Measurements from ENCODE around the gene KANSL1L. TPM values are rescaled to one million over a fixed set of nuclear protein-coding genes. Genes with fewer than 3 reads are reported as not detected.

Gene KANSL1L
- total RNA-seq, 1 experiment from 2014 or later = 7.4 TPM

- Mint-ChIP-seq H3K36me3 (ENCODE audit: insufficient read depth, unreplicated experiment) (peaks cover 35% of the 10 kb centered on the region), H3K27ac (ENCODE audit: low read depth, unreplicated experiment) (no peak overlapping the region), H3K27me3 (ENCODE audit: insufficient read depth, unreplicated experiment) (no peaks in the 10 kb centered on the region), H3K4me1 (ENCODE audit: insufficient read depth, unreplicated experiment) (peaks cover 25% of the 10 kb centered on the region), H3K9me3 (ENCODE audit: unreplicated experiment) (no peaks in the 10 kb centered on the region), H3K4me3 (ENCODE audit: unreplicated experiment) (no peak overlapping the region)
- no TSS peak for BruUV-seq (replicated peaks)
- intact Hi-C loops (cut with micrococcal nuclease) = no loop called here
- TF ChIP-seq, protein P1, sequence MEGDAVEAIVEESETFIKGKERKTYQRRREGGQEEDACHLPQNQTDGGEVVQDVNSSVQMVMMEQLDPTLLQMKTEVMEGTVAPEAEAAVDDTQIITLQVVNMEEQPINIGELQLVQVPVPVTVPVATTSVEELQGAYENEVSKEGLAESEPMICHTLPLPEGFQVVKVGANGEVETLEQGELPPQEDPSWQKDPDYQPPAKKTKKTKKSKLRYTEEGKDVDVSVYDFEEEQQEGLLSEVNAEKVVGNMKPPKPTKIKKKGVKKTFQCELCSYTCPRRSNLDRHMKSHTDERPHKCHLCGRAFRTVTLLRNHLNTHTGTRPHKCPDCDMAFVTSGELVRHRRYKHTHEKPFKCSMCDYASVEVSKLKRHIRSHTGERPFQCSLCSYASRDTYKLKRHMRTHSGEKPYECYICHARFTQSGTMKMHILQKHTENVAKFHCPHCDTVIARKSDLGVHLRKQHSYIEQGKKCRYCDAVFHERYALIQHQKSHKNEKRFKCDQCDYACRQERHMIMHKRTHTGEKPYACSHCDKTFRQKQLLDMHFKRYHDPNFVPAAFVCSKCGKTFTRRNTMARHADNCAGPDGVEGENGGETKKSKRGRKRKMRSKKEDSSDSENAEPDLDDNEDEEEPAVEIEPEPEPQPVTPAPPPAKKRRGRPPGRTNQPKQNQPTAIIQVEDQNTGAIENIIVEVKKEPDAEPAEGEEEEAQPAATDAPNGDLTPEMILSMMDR (IDR thresholded peaks at IDR 0.05; ENCODE audit: unreplicated experiment) = no peak
- ChIA-PET CTCF (interaction anchor here (0.8 kb wide), 1 partner anchor 675 kb away, joined by 4 read pairs; no protein-coding TSS in a partner anchor), POLR2A (no interaction called here)
- no peak for DNase-seq (ENCODE audit: unreplicated experiment)
Measured at GRCh38 chr2:210009126-210009525, 162.1 kb downstream of the KANSL1L start.

- H3K36me3 Mint-ChIP-seq (ENCODE audit: insufficient read depth, unreplicated experiment) = peaks cover 28% of the 10 kb centered on the region
- TF ChIP-seq, protein P1 (IDR thresholded peaks at IDR 0.05; ENCODE audit: unreplicated experiment) = no peak
- H3K4me1 Mint-ChIP-seq (ENCODE audit: insufficient read depth, unreplicated experiment) = peaks cover 26% of the 10 kb centered on the region
- H3K27ac Mint-ChIP-seq (ENCODE audit: low read depth, unreplicated experiment) = no peak overlapping the region
- ChIA-PET CTCF (interaction anchor here (0.6 to 0.7 kb wide), 3 partner anchors 28 to 190 kb away, joined by 3 to 4 read pairs (median 3); no protein-coding TSS in a partner anchor), POLR2A (no interaction called here)
- H3K9me3 Mint-ChIP-seq (ENCODE audit: unreplicated experiment) = no peaks in the 10 kb centered on the region
- peak; percentile 7 for DNase-seq (ENCODE audit: unreplicated experiment)
- H3K4me3 Mint-ChIP-seq (ENCODE audit: unreplicated experiment) = no peak overlapping the region
- no TSS peak for BruUV-seq (replicated peaks)
- intact Hi-C loops (cut with micrococcal nuclease) = no loop called here
- no peaks in the 10 kb centered on the region for H3K27me3 Mint-ChIP-seq (ENCODE audit: insufficient read depth, unreplicated experiment)
Measured at GRCh38 chr2:210007895-210008294, 163.3 kb downstream of the KANSL1L start.

GRCh38 chr2:210004881-210005280 is 166.3 kb downstream of the KANSL1L start:
- TF ChIP-seq, protein P1 (IDR thresholded peaks at IDR 0.05; ENCODE audit: unreplicated experiment) = no peak
- POLR2A ChIA-PET = interaction anchor here (1.2 kb wide), 1 partner anchor 167 kb away, joined by 4 read pairs; no protein-coding TSS in a partner anchor
- Mint-ChIP-seq H3K4me1 (ENCODE audit: insufficient read depth, unreplicated experiment) (peaks cover 34% of the 10 kb centered on the region), H3K27me3 (ENCODE audit: insufficient read depth, unreplicated experiment) (no peaks in the 10 kb centered on the region), H3K4me3 (ENCODE audit: unreplicated experiment) (peak overlapping the region; percentile 91), H3K36me3 (ENCODE audit: insufficient read depth, unreplicated experiment) (peaks cover 10% of the 10 kb centered on the region), H3K9me3 (ENCODE audit: unreplicated experiment) (no peaks in the 10 kb centered on the region), H3K27ac (ENCODE audit: low read depth, unreplicated experiment) (no peak overlapping the region)
- CTCF ChIA-PET = interaction anchor here (0.7 to 1.5 kb wide), 5 partner anchors 8 to 191 kb away, joined by 3 to 6 read pairs (median 3); no protein-coding TSS in a partner anchor
- no TSS peak for BruUV-seq (replicated peaks)
- DNase-seq (ENCODE audit: unreplicated experiment) = no peak
- intact Hi-C loops (cut with micrococcal nuclease) = no loop called here

DNA sequence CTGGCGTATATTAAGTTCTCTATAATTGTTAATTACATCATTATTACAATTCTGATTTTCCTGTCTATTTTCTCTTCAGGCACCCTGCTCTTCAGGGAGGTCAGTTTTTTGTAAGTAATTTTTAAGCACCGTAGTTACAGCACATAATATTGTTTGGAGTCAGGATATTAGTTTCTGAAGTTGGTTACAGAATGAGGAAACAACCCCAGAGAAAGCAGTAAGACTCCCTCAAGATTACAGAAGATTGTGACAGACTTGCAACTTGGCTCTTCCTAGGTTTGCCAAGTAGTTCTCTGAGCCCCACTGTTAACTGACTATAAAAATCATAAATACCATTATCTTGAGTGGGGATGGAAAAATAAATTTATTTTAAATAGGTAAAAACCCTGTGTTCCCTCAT is 167.8 kb downstream of the KANSL1L start:
- POLR2A ChIA-PET = interaction anchor here (0.5 to 1.9 kb wide), 9 partner anchors 9 to 218 kb away, joined by 3 to 14 read pairs (median 3); partner anchors contain the start of gene KANSL1L
- H3K4me1 Mint-ChIP-seq (ENCODE audit: insufficient read depth, unreplicated experiment) = peaks cover 34% of the 10 kb centered on the region
- TF ChIP-seq, protein P1 (IDR thresholded peaks at IDR 0.05; ENCODE audit: unreplicated experiment) = no peak
- no peaks in the 10 kb centered on the region for H3K27me3 Mint-ChIP-seq (ENCODE audit: insufficient read depth, unreplicated experiment)
- H3K4me3 Mint-ChIP-seq (ENCODE audit: unreplicated experiment) = peak overlapping the region; percentile 91
- CTCF ChIA-PET = interaction anchor here (0.8 to 1.5 kb wide), 3 partner anchors 26 to 42 kb away, joined by 3 to 4 read pairs (median 4); no protein-coding TSS in a partner anchor
- H3K9me3 Mint-ChIP-seq (ENCODE audit: unreplicated experiment) = no peaks in the 10 kb centered on the region
- intact Hi-C loops (cut with micrococcal nuclease) = loop anchor here (2.0 kb wide), 1 partner anchor 167 kb away; the partner anchor contains the start of gene KANSL1L
- no peak for DNase-seq (ENCODE audit: unreplicated experiment)
- H3K36me3 Mint-ChIP-seq (ENCODE audit: insufficient read depth, unreplicated experiment) = peaks cover 6% of the 10 kb centered on the region
- peak overlapping the region; percentile 91 for H3K27ac Mint-ChIP-seq (ENCODE audit: low read depth, unreplicated experiment)
- BruUV-seq (replicated peaks) = no TSS peak
